ENCODE measurements around the gene UGT1A5. TPM values are rescaled to one million over a fixed set of nuclear protein-coding genes. Genes with fewer than 3 reads are reported as not detected.

UGT1A5 gene
- total RNA-seq, 2 experiments from 2014 or later = not detected

- no peaks in the 10 kb centered on the region for H3K79me2 ChIP-seq (ENCODE audit: insufficient read depth, low read depth, low read length)
- DNase-seq (ENCODE audit: low spot score) = no peak
Observed at GRCh38 chr2:233822101-233822771, 109.5 kb downstream of the UGT1A5 start.

More at GRCh38 chr2:233822101-233822771, 109.5 kb downstream of the UGT1A5 start:
- Histone ChIP-seq H3K4me1 (ENCODE audit: insufficient read depth, low read length, poor library complexity, severe bottlenecking) (no peaks in the 10 kb centered on the region), H3K4me3 (ENCODE audit: low read depth, low read length, poor library complexity, severe bottlenecking) (no peak overlapping the region), H4K20me1 (ENCODE audit: insufficient read depth, low read length) (no peaks in the 10 kb centered on the region), H3K9me2 (ENCODE audit: insufficient read depth, low read length) (no peaks in the 10 kb centered on the region), H2AFZ (ENCODE audit: low read length) (no peak overlapping the region), H3K27ac (ENCODE audit: low read depth, low read length, poor library complexity, severe bottlenecking) (no peak overlapping the region), H3K9me3 (ENCODE audit: low read length) (no peaks in the 10 kb centered on the region), H3K4me2 (ENCODE audit: low read length) (no peak overlapping the region), H3K36me3 (ENCODE audit: insufficient read depth, low read length) (no peaks in the 10 kb centered on the region)
- CTCF ChIA-PET (ENCODE audit: unreplicated experiment) = no interaction called here
- intact Hi-C loops (cut with micrococcal nuclease; ENCODE audit: unreplicated experiment) = no loop called here
- POLR2A ChIA-PET = no interaction called here
- TF ChIP-seq CTCF (conservative IDR thresholded peaks at IDR 0.05; ENCODE audit: low read length) (no peak), EZH2phosphoT487 (IDR thresholded peaks at IDR 0.05; ENCODE audit: borderline replicate concordance, low read depth, low read length) (no peak)
- BruUV-seq (replicated peaks) = no TSS peak

Other genes starting within 250 kb of the UGT1A5 start
- 1.2 and 1.7 TPM in 2 replicates for gene USP40, start 146.1 kb upstream of the UGT1A5 start, total RNA-seq (2014; rRNA removed; shearing (Covaris generic))
- gene USP40, start 146.1 kb upstream of the UGT1A5 start, total RNA-seq (2022) = 0.51 and 1.7 TPM in 2 replicates
- gene UGT1A8, start 95.3 kb upstream of the UGT1A5 start, total RNA-seq (2014; rRNA removed; shearing (Covaris generic)) = not detected in 2 replicates
- not detected in 2 replicates for gene UGT1A8, start 95.3 kb upstream of the UGT1A5 start, total RNA-seq (2022)
- not detected in 2 replicates for gene UGT1A10, start 76.5 kb upstream of the UGT1A5 start, total RNA-seq (2014; rRNA removed; shearing (Covaris generic))
- not detected in 2 replicates for gene UGT1A10, start 76.5 kb upstream of the UGT1A5 start, total RNA-seq (2022)
- gene UGT1A9, start 41.0 kb upstream of the UGT1A5 start, total RNA-seq (2014; rRNA removed; shearing (Covaris generic)) = not detected in 2 replicates
- not detected in 2 replicates for gene UGT1A9, start 41.0 kb upstream of the UGT1A5 start, total RNA-seq (2022)
- gene UGT1A7, start 31.0 kb upstream of the UGT1A5 start, total RNA-seq (2014; rRNA removed; shearing (Covaris generic)) = not detected in 2 replicates
- gene UGT1A7, start 31.0 kb upstream of the UGT1A5 start, total RNA-seq (2022) = not detected in 2 replicates
- not detected in 2 replicates for gene UGT1A6, start 20.0 kb upstream of the UGT1A5 start, total RNA-seq (2014; rRNA removed; shearing (Covaris generic))
- gene UGT1A6, start 20.0 kb upstream of the UGT1A5 start, total RNA-seq (2022) = not detected in 2 replicates
- not detected in 2 replicates for gene UGT1A4, start 5.8 kb downstream of the UGT1A5 start, total RNA-seq (2014; rRNA removed; shearing (Covaris generic))
- not detected in 2 replicates for gene UGT1A4, start 5.8 kb downstream of the UGT1A5 start, total RNA-seq (2022)
- not detected in 2 replicates for gene UGT1A3, start 16.1 kb downstream of the UGT1A5 start, total RNA-seq (2014; rRNA removed; shearing (Covaris generic))
- gene UGT1A3, start 16.1 kb downstream of the UGT1A5 start, total RNA-seq (2022) = not detected in 2 replicates
- not detected in 2 replicates for gene UGT1A1, start 47.4 kb downstream of the UGT1A5 start, total RNA-seq (2014; rRNA removed; shearing (Covaris generic))
- not detected in 2 replicates for gene UGT1A1, start 47.4 kb downstream of the UGT1A5 start, total RNA-seq (2022)
- gene MROH2A, start 65.4 kb downstream of the UGT1A5 start, total RNA-seq (2014; rRNA removed; shearing (Covaris generic)) = not detected in 2 replicates
- gene MROH2A, start 65.4 kb downstream of the UGT1A5 start, total RNA-seq (2022) = not detected in 2 replicates
- gene HJURP, start 141.6 kb downstream of the UGT1A5 start, total RNA-seq (2014; rRNA removed; shearing (Covaris generic)) = 79.9 and 94.3 TPM in 2 replicates
- 122 and 135 TPM in 2 replicates for gene HJURP, start 141.6 kb downstream of the UGT1A5 start, total RNA-seq (2022)
- not detected in 2 replicates for gene TRPM8, start 204.5 kb downstream of the UGT1A5 start, total RNA-seq (2014; rRNA removed; shearing (Covaris generic))
- not detected in 2 replicates for gene TRPM8, start 204.5 kb downstream of the UGT1A5 start, total RNA-seq (2022)

Data from OCI-LY7 (cell line).